CMK (cell line): Measurements from ENCODE around the gene SMIM12.

Experiments used
- DNase-seq: peaks from one replicate; pipeline ENCODE4 v3.0.0-alpha.2; 2010; ENCODE audit warnings: low read depth

SMIM12 gene

DNA sequence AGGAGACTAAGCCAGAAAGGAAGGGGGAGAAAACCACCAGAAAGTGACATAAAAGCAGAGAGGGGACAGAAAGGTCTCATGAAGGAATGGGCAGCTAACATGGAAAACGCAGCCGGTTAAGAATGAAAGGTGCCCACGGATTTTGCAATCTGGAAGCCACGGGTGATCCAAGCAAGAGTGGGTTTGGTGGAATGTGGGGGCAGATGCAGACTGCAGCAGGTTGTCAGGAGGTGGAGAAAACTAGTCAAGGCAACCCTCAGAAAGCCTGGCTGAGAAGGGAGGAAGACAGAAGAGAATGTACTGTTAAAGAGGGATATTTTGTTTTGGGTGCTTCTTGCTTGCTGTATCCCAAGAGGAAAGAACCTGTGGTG lies 12.6 kb upstream of the SMIM12 start:
- DNase-seq, result no peak

DNA sequence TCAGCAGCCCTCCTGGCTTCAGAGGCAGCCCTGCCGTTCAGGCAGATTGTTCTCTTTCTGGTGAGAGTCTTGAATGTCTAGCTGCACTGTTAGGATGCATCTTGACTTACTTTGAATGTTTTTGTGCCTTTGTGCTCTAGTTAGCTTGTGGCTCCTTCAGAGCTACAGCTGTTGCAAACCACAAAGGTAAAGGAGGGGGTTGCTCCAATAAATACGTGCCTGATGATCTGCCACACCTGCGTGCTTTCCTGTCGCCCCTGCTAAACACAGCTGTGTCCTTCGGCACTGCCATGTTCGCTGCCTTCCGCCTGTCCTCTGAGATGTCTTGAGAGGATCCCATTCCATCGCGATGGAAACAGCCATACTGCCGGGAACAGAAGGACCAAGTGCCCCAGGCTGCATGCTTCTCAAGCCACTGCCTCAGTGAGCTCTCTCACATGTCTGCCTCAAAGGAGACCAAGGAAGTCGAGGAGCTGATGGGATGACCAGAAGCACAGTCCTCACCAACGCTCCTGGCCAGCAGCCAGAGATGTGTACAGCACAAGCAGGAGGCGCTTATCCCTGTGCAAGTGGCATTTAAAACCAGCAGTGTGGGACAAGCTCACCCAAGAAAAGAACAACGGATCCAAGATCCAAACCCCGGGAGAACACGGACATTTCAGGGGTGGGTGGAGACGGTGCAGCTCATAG lies 12.0 kb upstream of the SMIM12 start:
- DNase-seq, result no peak

DNA sequence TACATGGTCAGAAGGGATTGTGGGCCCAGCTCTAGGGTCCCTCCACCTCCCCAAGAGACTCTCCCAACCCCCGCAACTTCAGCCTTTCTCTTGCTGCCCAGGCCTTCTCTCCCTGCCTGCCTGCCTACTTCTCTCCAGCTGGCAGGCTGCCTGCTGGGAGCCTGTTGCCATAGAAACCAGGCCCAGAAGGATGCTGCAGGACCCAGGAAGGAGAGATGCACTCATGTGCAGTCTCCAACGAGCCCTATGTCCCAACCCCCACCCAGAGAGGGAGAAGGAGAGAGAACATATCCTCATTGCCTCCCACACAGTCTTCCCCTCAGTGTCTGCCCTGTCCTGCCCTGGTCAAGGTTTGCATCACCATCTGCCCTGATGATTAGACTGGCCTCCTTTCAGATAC lies 10.8 kb upstream of the SMIM12 start:
- DNase-seq, result no peak

DNA sequence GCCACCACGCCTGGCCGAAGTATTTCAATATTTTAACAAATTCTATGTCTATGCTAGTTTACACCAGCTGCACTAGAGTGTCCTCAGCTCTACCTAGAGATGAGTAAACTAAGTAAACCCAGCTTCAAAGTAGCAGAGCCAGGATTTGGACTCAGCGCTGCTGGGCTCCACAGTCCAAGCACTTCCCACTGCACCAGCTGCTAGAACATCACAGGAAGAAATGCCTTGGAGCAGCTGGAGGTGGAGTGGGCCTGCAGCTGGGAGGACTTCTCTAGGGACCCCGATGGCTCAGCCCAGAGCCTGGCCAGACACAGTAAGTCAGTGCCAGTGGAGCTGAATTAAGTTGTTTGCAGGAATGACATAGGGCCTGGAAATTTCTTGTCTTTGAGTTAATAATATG lies 10.2 kb upstream of the SMIM12 start:
- no peak for DNase-seq

DNA sequence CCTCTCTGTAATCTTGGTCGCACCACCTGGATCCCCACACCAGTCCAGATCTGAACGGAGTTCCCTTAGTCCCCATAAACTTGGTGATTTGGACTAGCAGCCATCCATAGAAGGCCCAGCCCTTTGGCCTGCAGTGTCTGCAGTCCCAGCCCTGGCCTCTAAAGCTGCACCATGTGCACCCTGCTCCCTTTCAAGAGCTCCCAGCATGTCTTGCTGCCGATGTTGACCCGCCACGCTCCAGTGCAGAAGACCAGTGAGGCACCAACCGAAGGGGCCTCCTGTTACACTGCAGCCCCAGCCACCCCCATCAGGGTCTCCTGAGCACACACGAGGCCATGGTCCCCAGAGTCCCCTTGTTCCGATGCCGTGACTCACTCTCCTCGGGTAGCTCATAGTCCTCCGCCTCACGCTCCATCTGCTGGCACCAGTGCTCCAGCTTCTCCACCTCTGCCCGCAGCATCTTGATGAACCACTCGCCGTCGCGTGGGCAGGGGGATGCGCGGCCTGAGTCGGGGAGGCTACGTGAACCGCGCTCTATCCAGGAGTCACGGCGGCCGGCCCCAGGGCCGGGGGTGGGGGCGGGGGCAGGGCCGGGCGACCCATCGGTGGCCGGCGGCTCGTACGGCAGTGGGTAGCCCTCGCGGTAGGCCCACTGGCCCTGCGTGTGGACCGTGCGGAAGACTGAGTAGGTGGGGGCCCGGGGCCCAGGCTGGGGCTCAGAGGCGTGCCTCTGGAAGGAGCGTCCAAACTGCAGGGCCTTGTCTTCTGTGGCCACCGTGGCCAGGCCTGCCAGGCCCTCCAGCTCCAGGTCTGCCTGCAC lies 8.9 kb upstream of the SMIM12 start:
- DNase-seq, result no peak

DNA sequence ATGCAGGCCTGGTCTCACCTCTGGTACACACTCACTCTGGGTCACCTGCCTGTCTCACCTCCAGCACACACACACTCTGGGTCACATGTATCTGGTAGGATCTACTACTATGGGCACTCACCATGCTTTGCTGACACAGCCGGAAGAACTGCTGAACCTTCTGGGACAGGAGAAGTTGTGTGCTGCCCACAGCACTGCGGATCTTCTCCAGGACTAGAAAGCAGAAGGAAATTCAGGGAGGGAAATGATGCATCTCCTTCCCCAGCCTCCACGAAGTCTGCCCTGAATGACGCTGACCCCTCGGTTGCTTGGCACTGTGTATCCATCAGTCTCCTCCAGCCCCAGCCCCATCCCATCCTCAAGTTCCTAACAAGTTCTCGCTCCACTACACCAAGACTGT lies 7.9 kb upstream of the SMIM12 start:
- DNase-seq, result no peak

GRCh38 chr1:34866762-34867109 lies 7.2 kb upstream of the SMIM12 start:
- no peak for DNase-seq

DNA sequence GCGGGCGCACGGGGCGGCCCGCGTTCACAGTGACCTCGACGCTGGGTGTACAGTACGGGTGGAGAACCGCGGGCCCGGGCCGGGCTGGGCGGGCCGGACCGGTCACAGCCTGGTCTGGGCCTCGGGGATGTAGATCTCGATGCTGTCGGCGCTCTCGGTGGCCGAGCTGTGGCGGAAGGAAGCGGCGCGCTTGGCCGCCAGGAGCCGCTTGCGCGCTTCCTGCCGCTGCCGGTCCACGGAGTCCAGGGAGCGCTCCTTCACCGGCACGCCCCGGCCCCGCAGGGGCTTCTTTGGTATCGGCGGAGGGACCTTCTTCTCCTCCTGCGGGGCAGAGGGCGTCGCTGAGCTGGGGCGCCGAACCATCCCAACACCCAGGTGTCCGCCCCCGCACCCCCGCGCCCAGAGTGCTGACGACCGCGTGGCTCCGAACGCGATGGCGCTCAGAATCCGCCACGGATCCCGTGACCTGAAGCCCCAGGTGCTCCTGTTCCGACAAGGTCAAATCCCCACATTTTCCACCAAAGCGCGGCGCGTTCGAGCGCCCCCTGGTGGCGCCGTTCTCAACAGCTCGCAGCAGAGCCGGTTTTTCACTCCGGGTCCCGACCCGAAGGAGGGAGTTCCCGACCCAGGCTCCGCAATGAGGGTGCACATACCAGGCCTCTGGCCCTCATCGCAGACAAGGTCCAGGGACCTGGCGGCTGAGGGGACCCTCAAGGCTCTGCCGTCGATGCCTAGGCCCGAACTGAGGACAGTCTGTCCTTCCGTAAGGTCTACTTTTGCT lies 6.6 kb upstream of the SMIM12 start:
- DNase-seq, result peak; percentile 75

DNA sequence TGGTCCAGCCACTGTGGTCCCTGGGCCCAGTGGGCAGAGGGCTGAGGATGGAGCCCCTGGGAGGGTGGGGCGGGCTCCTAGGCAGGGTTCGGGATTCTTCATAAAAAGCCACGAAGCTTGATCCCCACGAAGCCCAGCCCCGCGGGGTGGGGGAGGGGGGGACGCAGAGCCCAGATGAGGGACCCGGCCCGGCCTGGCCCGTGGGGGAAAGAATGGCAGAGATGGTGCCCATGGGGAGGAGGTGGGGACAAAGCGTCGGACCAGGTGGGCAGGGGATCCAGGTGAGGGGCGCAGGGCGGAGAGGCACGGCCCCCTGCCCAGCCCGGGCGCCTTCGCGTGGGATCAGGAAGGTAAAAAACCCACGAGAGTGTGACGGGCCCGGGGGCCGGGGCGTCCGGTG lies 6.0 kb upstream of the SMIM12 start:
- DNase-seq, result no peak

GRCh38 chr1:34864759-34865158 lies 5.2 kb upstream of the SMIM12 start:
- no peak for DNase-seq

- no peak for DNase-seq
Measured at GRCh38 chr1:34863501-34863900, 4.0 kb upstream of the SMIM12 start.

- DNase-seq, result no peak
Measured at GRCh38 chr1:34858901-34859445, 576 bp downstream of the SMIM12 start.

GRCh38 chr1:34856697-34857096 lies 2.9 kb downstream of the SMIM12 start:
- DNase-seq, result no peak

GRCh38 chr1:34852677-34853217 lies 6.8 kb downstream of the SMIM12 start:
- peak; percentile 98 for DNase-seq

- no peak for DNase-seq
Measured at GRCh38 chr1:34851431-34852105, 8.0 kb downstream of the SMIM12 start.

- no peak for DNase-seq
Measured at GRCh38 chr1:34850382-34850781, 9.2 kb downstream of the SMIM12 start.

DNA sequence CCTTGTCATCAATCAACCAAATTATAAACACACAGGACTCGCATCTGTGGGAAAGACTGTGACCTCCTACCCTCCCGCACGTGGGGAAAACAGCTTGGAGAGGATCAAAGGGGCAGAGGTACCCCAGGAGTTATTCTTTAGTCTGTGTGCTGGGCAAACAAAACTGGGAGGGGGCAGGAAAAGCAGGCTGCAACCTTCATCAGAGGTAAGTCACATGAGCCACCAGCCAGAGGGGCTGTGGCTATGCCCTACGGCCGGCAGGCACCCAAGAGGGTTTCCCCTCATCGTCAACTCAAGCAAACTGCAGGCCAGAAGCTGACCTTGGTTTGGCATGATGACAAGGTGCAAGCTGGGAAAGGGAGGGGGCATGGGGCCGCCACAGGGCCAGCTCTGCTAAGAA lies 12.5 kb downstream of the SMIM12 start:
- DNase-seq, result no peak

DNA sequence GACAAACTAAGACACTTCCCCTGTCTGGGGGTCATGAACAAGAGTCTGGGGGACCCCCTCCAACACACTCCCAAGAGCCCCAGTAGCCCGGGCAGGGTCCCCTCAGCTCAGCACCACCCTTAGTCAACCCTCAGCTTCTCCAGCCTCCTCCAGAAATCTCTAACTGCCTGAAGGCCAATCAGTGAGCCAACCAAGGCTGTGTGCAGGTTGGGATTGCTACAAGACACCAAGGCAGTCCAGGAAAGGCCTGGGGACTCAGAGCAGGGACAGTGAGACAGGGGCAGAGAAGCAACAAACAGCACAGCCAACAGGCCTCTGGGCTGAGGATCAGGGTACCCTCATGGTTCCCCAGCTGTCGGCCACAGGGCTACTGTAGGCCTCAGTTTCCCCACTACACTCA lies 13.3 kb downstream of the SMIM12 start:
- no peak for DNase-seq

DNA sequence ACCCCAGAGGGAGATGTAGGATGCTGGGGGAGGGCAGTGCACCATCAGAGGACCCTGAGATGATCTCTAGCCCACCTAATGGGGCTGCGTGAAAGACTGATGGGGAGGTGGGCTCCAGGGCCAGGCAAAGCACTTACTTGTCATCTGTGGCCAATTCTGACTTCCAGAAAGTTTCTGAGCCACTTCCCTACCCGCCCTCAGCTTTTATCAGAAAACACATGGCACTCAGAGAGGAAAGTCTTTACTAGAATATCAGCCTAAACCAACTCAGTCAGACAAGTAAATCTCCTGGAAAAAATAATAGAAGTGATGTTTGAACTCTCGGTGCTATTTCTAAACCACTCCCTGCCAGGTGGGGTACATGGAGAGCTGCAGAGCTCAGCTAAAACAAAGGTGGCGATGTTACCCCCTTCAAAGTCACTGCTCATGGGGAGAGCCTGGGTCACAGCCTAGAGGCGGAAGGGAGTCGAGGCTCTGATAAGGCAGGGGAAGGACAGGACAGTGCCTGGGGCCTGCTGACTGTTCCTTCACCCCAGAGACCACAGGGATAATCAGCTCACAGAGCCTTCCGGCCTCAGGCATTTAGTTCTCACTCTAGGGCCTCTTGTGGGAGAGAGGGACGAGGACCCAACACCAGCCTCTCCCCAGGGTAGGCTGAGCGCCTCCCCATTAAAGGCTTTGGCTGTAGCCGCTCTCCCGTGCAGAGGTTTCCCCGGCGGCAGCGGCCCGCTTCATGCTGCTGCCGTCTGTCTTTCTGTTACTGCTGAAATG lies 14.2 kb downstream of the SMIM12 start:
- DNase-seq, result peak; percentile 97

DNA sequence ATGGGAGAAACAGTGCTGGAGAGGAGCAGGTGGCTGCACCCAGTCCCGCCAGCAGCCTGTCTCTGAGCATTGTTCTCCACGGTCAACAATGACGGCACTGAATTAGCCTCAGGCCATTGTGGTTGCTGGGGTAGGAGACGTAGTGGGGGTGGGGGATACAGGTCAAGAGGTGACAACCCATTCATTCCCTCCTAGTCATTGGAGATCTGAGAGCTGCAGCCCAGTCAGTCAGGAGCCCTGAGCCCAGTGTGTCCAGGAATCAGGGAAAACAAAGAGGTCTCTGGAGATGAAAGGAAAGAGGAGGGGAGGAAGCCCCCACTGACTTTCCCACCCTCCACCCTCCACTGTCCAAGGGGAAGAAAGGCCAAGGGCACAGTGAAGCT lies 15.3 kb downstream of the SMIM12 start:
- DNase-seq, result no peak
